Lung (tissue), 12 donors: ENCODE data around the gene NKAIN4. TPM values are rescaled to one million over a fixed set of nuclear protein-coding genes. Genes with fewer than 3 reads are reported as not detected.

ENCODE experiments used
- ATAC-seq: fragments of 200-7000 bp; cut with Tn5 transposase; one replicate; pipeline ENCODE4 v1.9.1; 2020; ENCODE audit warnings: moderate number of reproducible peaks; ENCODE audit not compliant: insufficient read depth, low FRiP score
- DNase-seq, 3 donors: peaks; one replicate each; pipeline ENCODE4 v3.0.0-alpha.2; 2013 to 2017
- H3K27ac ChIP-seq, 2 donors: one replicate each; pipeline ENCODE4 v1.5.1; 2013; ENCODE audit warnings: mild to moderate bottlenecking in 2 of 2, moderate library complexity in 2 of 2, control low read depth in 1 of 2, inconsistent platforms in 1 of 2, low read depth in 1 of 2, low read length in 1 of 2
- H3K27me3 ChIP-seq, 3 donors: one replicate each; pipeline ENCODE4 v1.5.1; 2013; ENCODE audit warnings: low read length in 2 of 3; ENCODE audit not compliant: control insufficient read depth in 3 of 3, insufficient read depth in 3 of 3
- H3K36me3 ChIP-seq, 4 donors: one replicate each; pipeline ENCODE4 v1.5.1; 2013; ENCODE audit warnings: low read length in 4 of 4, mild to moderate bottlenecking in 1 of 4, moderate library complexity in 1 of 4; ENCODE audit not compliant: control insufficient read depth in 4 of 4, insufficient read depth in 4 of 4
- H3K4me1 ChIP-seq, 5 donors: one replicate each; pipeline ENCODE4 v1.5.1; 2013; ENCODE audit warnings: low read length in 5 of 5, mild to moderate bottlenecking in 2 of 5, moderate library complexity in 1 of 5; ENCODE audit not compliant: control insufficient read depth in 5 of 5, insufficient read depth in 5 of 5
- H3K4me3 ChIP-seq: one replicate; pipeline ENCODE4 v1.5.1; 2013; ENCODE audit warnings: mild to moderate bottlenecking, control low read depth, moderate library complexity
- H3K9ac ChIP-seq, 2 donors: one replicate each; pipeline ENCODE4 v1.5.1; 2013; ENCODE audit warnings: low read length in 2 of 2, control low read depth in 1 of 2; ENCODE audit not compliant: insufficient read depth in 1 of 2
- H3K9me3 ChIP-seq, 4 donors: one replicate each; pipeline ENCODE4 v1.5.1; 2013; ENCODE audit warnings: low read length in 3 of 4, mild to moderate bottlenecking in 1 of 4, moderate library complexity in 1 of 4; ENCODE audit not compliant: control insufficient read depth in 4 of 4, insufficient read depth in 3 of 4
- WGBS, 2 donors: extraction: QIAGEN DNeasy Blood & Tissue Kit; methylation state at CpG; one replicate each; pipeline ENCODE4 v1.1.7; 2013; 5-methylcytosine and 5-hydroxymethylcytosine counted together
- polyA plus RNA-seq, 2 donors: library from polyadenylated mRNA; stranded (reverse); fragments of 200-250 nt; gene quantifications; one replicate each; pipeline ENCODE4 v1.2.1, GENCODE V29; 2013
- total RNA-seq, 2 donors: library from RNA; depleted of rRNA in 1 of 2; stranded (reverse); fragments of >200 nt in 1 of 2; gene quantifications; one replicate each; pipeline ENCODE4 v1.2.1, GENCODE V29; 2014 to 2021
- TF ChIP-seq, protein P1 (sequence below): IDR thresholded peaks from 2 replicates; pipeline ENCODE4 v1.5.1; 2012; ENCODE audit warnings: mild to moderate bottlenecking; ENCODE audit errors: control extremely low read depth, extremely low read depth
- donor health status: control.
- donor health status: control.
- donor health status: Bipolar disorder and iron deficiency.
- donor health status: healthy.
- donor health status: DM: yes; HTN: yes; CAD: no.

The NKAIN4 gene
- total and polyA plus RNA-seq, 4 donors = 0.10 to 1.7 TPM; not detected in 2

DNA sequence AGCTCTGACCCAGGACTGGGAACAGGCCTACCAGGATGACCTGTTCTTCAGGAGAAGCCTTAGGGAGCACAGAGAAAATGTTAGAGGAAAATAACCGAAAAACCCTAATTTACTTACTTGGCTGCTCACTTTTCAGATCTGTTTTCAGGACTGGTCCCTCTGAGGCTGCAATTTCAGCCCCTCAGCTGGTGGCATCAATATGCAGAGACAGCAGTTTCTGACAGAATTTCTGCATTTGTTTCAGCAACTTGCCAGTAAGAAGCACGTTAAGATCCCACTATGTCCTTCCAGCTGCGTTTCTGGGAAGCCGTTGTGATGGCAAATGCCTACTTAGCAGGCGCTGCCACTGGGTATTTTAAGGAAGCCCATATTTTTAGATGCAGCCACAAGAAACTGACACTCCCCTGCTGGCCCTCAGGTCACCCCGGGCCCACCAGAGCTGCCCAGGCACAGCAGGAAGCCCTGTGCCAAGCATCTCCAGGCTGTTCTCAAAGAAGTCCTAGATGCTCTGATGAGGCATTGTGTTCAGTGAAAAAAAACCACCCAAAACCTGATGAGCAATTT lies 45.8 kb downstream of the NKAIN4 start:
- no peak for DNase-seq
- Histone ChIP-seq H3K9ac (no peak overlapping the region), H3K9me3 (no peaks in the 10 kb centered on the region), H3K27me3 (no peaks in the 10 kb centered on the region), H3K27ac (no peak overlapping the region), H3K36me3 (peaks cover 18 to 69% (median 40%) of the 10 kb centered on the region in 4 donors), H3K4me3 (no peak overlapping the region), H3K4me1 (peaks cover 0 to 7% (median 0%) of the 10 kb centered on the region in 5 donors)
- no peak for ATAC-seq
- TF ChIP-seq, protein P1, sequence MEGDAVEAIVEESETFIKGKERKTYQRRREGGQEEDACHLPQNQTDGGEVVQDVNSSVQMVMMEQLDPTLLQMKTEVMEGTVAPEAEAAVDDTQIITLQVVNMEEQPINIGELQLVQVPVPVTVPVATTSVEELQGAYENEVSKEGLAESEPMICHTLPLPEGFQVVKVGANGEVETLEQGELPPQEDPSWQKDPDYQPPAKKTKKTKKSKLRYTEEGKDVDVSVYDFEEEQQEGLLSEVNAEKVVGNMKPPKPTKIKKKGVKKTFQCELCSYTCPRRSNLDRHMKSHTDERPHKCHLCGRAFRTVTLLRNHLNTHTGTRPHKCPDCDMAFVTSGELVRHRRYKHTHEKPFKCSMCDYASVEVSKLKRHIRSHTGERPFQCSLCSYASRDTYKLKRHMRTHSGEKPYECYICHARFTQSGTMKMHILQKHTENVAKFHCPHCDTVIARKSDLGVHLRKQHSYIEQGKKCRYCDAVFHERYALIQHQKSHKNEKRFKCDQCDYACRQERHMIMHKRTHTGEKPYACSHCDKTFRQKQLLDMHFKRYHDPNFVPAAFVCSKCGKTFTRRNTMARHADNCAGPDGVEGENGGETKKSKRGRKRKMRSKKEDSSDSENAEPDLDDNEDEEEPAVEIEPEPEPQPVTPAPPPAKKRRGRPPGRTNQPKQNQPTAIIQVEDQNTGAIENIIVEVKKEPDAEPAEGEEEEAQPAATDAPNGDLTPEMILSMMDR = no peak
- WGBS, 2 donors = 86 to 88% methylated on average over 6 of the region's 6 CpGs

DNA sequence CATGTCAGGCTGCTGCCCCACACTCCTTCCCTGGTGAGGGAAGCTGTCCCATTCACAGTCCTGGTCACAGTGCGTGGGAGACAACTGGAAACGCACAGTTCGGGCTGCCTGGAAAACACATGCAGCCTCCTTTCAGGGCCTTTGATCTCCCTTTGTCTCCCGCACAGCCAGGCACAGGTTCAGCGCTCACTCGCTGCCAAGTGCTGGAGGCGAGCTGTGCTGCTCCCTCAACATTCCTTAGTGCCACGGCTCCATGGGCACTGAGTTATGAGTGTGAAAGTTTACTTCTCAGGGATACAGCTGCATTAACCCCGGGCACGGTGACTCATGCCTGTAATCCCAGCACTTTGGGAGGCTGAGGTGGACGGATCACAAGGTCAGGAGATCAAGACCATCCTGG lies 47.4 kb downstream of the NKAIN4 start:
- 91 to 94% methylated on average over 11 of the region's 11 CpGs for WGBS, 2 donors
- peaks cover 13 to 71% (median 41%) of the 10 kb centered on the region in 4 donors for H3K36me3 ChIP-seq
- H3K4me1 ChIP-seq = peaks cover 0 to 2% (median 0%) of the 10 kb centered on the region in 5 donors
- no peaks in the 10 kb centered on the region for H3K9me3 ChIP-seq
- no peak overlapping the region for H3K4me3 ChIP-seq
- ATAC-seq (no peak), DNase-seq (no peak)
- H3K9ac ChIP-seq = no peak overlapping the region
- TF ChIP-seq, protein P1 = no peak
- no peak overlapping the region for H3K27ac ChIP-seq
- H3K27me3 ChIP-seq = no peaks in the 10 kb centered on the region

DNA sequence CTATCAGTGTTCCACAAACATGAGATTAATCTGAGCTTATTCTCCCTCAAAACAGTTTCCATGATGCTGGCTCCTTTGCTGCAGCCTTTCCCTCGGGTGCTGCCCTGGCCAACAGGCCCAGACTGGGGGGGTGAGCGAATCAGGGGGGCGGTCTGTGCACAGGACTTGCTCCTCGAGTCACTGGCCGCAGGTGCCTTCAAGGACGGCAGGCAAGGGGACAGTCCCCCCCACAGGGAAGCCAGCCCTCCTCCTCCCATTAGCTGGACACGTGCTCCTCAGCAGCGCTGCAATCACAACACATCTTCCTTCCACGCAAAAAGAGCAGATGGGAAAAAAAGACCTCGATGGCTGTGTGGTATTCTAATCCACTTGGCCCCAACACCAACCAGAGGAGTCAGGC lies 48.4 kb downstream of the NKAIN4 start:
- DNase-seq = no peak
- Histone ChIP-seq H3K27me3 (no peaks in the 10 kb centered on the region), H3K36me3 (peaks cover 19 to 68% (median 42%) of the 10 kb centered on the region in 4 donors), H3K9me3 (no peaks in the 10 kb centered on the region), H3K9ac (no peak overlapping the region), H3K4me1 (peaks cover 0 to 2% (median 0%) of the 10 kb centered on the region in 5 donors), H3K27ac (no peak overlapping the region), H3K4me3 (no peak overlapping the region)
- 83 to 85% methylated on average over 10 of the region's 10 CpGs for WGBS, 2 donors
- ATAC-seq = no peak
- TF ChIP-seq, protein P1 = no peak

DNA sequence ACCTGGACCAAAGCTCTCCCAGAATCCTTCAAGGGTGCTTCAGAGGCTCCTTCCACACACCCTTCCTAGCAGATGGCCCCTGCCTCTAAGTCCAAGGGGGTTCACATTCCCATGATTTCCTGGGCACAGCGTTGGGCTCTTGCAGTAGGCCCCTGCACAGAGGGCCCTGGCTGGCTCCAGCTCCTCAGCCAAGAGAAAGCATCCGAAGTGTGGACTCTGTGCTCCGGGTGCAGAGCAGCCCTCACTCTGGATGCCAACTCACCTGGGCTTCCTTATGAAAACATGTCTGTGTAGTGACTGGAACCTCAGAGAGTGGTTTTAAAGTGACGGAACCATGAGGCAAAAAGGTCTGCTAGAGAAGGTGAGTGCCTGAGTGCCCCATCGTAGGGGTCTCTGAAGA lies 49.9 kb downstream of the NKAIN4 start:
- 93% methylated on average over 5 of the region's 5 CpGs for WGBS, 2 donors

More for the DNA sequence above, 49.9 kb downstream of the NKAIN4 start:
- Histone ChIP-seq H3K9me3 (no peaks in the 10 kb centered on the region), H3K27ac (no peak overlapping the region), H3K4me1 (no peaks in the 10 kb centered on the region), H3K36me3 (peaks cover 19 to 60% (median 37%) of the 10 kb centered on the region in 4 donors), H3K9ac (no peak overlapping the region), H3K4me3 (no peak overlapping the region), H3K27me3 (no peaks in the 10 kb centered on the region)
- DNase-seq = no peak
- TF ChIP-seq, protein P1 = no peak
- ATAC-seq = no peak
